HPDE6-E6E7 (cell line): ENCODE measurements around the gene RBM24.

Experiments used
- DNase-seq: peaks from one replicate; pipeline ENCODE4 v3.0.0; 2011; ENCODE audit warnings: missing footprints; ENCODE audit errors: extremely low spot score

The RBM24 gene

DNA sequence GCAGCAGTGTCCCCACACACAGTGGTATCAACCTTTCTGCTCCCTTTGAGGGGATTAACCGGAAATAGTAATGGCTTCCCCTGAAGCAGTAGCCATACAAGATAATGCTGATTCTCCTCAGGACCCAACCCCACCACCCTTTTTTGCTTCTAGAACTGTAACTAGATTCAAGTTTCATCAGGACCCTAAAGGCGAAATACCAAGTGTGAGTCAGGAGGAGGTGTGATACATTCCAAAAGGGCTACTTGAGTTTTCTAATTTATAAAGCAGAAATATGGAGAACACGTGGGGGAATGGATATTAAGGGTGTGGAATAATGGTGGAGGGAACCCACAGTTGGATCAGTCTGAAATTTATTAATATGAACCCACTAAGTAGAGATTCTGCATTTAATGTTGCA, 60.7 kb downstream of the RBM24 start:
- no peak for DNase-seq

DNA sequence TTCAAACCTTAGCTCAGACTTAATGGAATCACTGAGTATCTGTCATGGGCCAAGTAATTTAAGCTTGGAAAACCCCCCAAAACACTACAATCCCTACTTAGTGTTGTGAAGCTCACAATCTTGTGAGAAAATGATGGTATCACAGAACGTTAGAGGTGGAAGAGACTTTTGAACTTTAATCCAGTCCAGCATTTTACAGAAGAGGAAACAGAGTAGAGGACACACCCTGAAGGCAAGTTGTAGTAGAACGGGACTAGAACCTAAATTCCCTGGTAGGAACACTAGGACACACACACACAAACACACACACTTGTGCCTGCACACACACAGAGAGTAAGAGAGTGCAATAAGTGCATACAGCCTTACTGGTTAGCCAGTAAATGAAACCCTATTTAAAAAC, 62.1 kb downstream of the RBM24 start:
- no peak for DNase-seq
